OCI-LY7 (cell line): ENCODE data around the gene SNAP29. TPM values are rescaled to one million over a fixed set of nuclear protein-coding genes. Genes with fewer than 3 reads are reported as not detected.
A peak's percentile ranks its signal among the peaks of the same experiment; 100 is the strongest.

ENCODE experiments used
- BruUV-seq: library from RNA; stranded (reverse); fragments of 400-500 nt; replicated peaks from 2 replicates; lab custom pipeline; 2021; lab: Mats Ljungman, UMichigan
- CTCF ChIA-PET: fragments of 300-600 bp; sonication (Branson Sonifier 250); formaldehyde crosslinking; loops from one replicate; lab custom pipeline; 2022; ENCODE audit warnings: antibody characterized with exemption; ENCODE audit not compliant: unreplicated experiment; lab: Charles Lee
- POLR2A ChIA-PET: fragments of 300-600 bp; sonication (Branson Sonifier 250); formaldehyde crosslinking; loops from one replicate; lab custom pipeline; 2022; ENCODE audit warnings: antibody characterized with exemption; lab: Charles Lee
- DNase-seq: peaks from one replicate; pipeline ENCODE4 v3.0.0-alpha.2; 2015; ENCODE audit warnings: low spot score
- H2AFZ ChIP-seq: fragments of 200-600 bp; sonication (generic), shearing (Covaris generic); 2 replicates; pipeline ENCODE4 v1.6.1; 2014; ENCODE audit warnings: mild to moderate bottlenecking, antibody characterized with exemption, low read length, moderate library complexity
- H3K27ac ChIP-seq: fragments of 200-600 bp; sonication (generic); 2 replicates; pipeline ENCODE4 v1.5.1; 2014; ENCODE audit warnings: mixed run types, low read depth, mild to moderate bottlenecking, moderate library complexity, low read length, inconsistent platforms; ENCODE audit not compliant: poor library complexity, severe bottlenecking
- H3K36me3 ChIP-seq: fragments of 200-600 bp; sonication (generic); 2 replicates; pipeline ENCODE4 v1.6.1; 2014; ENCODE audit warnings: mild to moderate bottlenecking, antibody characterized with exemption, low read length, moderate library complexity, mixed read lengths; ENCODE audit not compliant: insufficient read depth
- H3K4me1 ChIP-seq: fragments of 200-600 bp; sonication (generic); 2 replicates; pipeline ENCODE4 v1.5.1; 2014; ENCODE audit warnings: mild to moderate bottlenecking, low read length; ENCODE audit not compliant: insufficient read depth, poor library complexity, severe bottlenecking
- H3K4me2 ChIP-seq: fragments of 200-600 bp; sonication (generic); 2 replicates; pipeline ENCODE4 v1.6.1; 2014; ENCODE audit warnings: mild to moderate bottlenecking, low read length
- H3K4me3 ChIP-seq: fragments of 200-600 bp; sonication (generic); 2 replicates; pipeline ENCODE4 v1.5.1; 2014; ENCODE audit warnings: mild to moderate bottlenecking, low read depth, low read length; ENCODE audit not compliant: poor library complexity, severe bottlenecking
- H3K79me2 ChIP-seq: fragments of 200-600 bp; sonication (generic); 2 replicates; pipeline ENCODE4 v1.6.1; 2016; ENCODE audit warnings: low read depth, mild to moderate bottlenecking, low read length, moderate library complexity, mixed read lengths; ENCODE audit not compliant: insufficient read depth
- H3K9me2 ChIP-seq: fragments of 200-600 bp; sonication (generic); 2 replicates; pipeline ENCODE4 v1.6.1; 2016; ENCODE audit warnings: mild to moderate bottlenecking, low read length, mixed read lengths; ENCODE audit not compliant: insufficient read depth
- H3K9me3 ChIP-seq: fragments of 200-600 bp; sonication (generic); 2 replicates; pipeline ENCODE4 v1.6.1; 2014; ENCODE audit warnings: mild to moderate bottlenecking, mixed run types, low read length, mixed read lengths
- H4K20me1 ChIP-seq: fragments of 200-600 bp; sonication (generic); 2 replicates; pipeline ENCODE4 v1.6.1; 2014; ENCODE audit warnings: mild to moderate bottlenecking, antibody characterized with exemption, low read length, moderate library complexity, mixed read lengths; ENCODE audit not compliant: insufficient read depth
- CTCF ChIP-seq: fragments of 200-600 bp; sonication (generic); conservative IDR thresholded peaks from 2 replicates; pipeline ENCODE4 v1.5.1; 2014; ENCODE audit warnings: mild to moderate bottlenecking, antibody characterized with exemption, low read length, moderate library complexity, mixed read lengths
- EZH2phosphoT487 ChIP-seq: fragments of 200-600 bp; sonication (generic); IDR thresholded peaks from 2 replicates; pipeline ENCODE4 v1.6.1; 2018; ENCODE audit warnings: low read depth, borderline replicate concordance, mild to moderate bottlenecking, mixed run types, antibody characterized with exemption, low read length, moderate library complexity, mixed read lengths
- intact Hi-C: fragments of 100-400 bp; cut with micrococcal nuclease; formaldehyde crosslinking; loops from one replicate; pipeline ENCODE4 v1.10.0; 2022; ENCODE audit not compliant: unreplicated experiment
- total RNA-seq, 2 experiments: library from RNA; depleted of rRNA in 1 of 2; stranded (reverse); fragments of >200 nt in 1 of 2; shearing (Covaris generic) in 1 of 2; gene quantifications; 2 replicates each; pipeline ENCODE4 v1.2.3, GENCODE V29; 2014 to 2022

The SNAP29 gene
- total RNA-seq, 2 experiments from 2014 or later, result 12.7 to 26.9 TPM

GRCh38 chr22:20916916-20917810 lies 58.4 kb downstream of the SNAP29 start, which contains the start of gene CRKL:
TSS of gene CRKL (plus strand) at chr22:20917407. CDS start at chr22:20917935, 528 bp downstream.
- peak within 1 kb of the TSS; percentile 97 for H3K4me3 ChIP-seq
- no peaks in the 10 kb centered on the region for H3K9me3 ChIP-seq
- H3K9me2 ChIP-seq, result no peaks in the 10 kb centered on the region
- peaks cover 49% of the 10 kb centered on the region for H3K79me2 ChIP-seq
- H4K20me1 ChIP-seq, result peaks cover 23% of the 10 kb centered on the region
- H2AFZ ChIP-seq, result peak within 1 kb of the TSS; percentile 97
- POLR2A ChIA-PET, result no interaction called here
- H3K4me2 ChIP-seq, result peak within 1 kb of the TSS; percentile 85
- TF ChIP-seq EZH2phosphoT487 (no peak), CTCF (peak; percentile 91)
- CTCF ChIA-PET, result no interaction called here
- peak within 1 kb of the TSS; percentile 70 for H3K27ac ChIP-seq
- H3K4me1 ChIP-seq, result peaks cover 16% of the 10 kb centered on the region
- peaks cover 23% of the 10 kb centered on the region for H3K36me3 ChIP-seq
- TSS peak; percentile 95 for BruUV-seq
- intact Hi-C loops, result loop anchor here (1.0 to 10.0 kb wide), 3 partner anchors 58 to 85 kb away; partner anchors contain the start of genes LZTR1, PI4KA, SNAP29 and THAP7
- peak; percentile 98 for DNase-seq

- DNase-seq, result no peak
- Histone ChIP-seq H3K4me1 (peaks cover 29% of the 10 kb centered on the region), H3K79me2 (peaks cover 64% of the 10 kb centered on the region), H3K27ac (peak overlapping the region; percentile 70), H3K36me3 (peaks cover 30% of the 10 kb centered on the region), H4K20me1 (peaks cover 26% of the 10 kb centered on the region), H3K4me2 (peak overlapping the region; percentile 75), H3K4me3 (peak overlapping the region; percentile 97), H2AFZ (no peak overlapping the region), H3K9me2 (no peaks in the 10 kb centered on the region), H3K9me3 (no peaks in the 10 kb centered on the region)
- TF ChIP-seq EZH2phosphoT487 (no peak), CTCF (no peak)
- ChIA-PET POLR2A (interaction anchor here (0.6 kb wide), 2 partner anchors 94 to 658 kb away, joined by 3 to 4 read pairs; no protein-coding TSS in a partner anchor), CTCF (no interaction called here)
- BruUV-seq, result no TSS peak
- intact Hi-C loops, result loop anchor here (10.0 kb wide), 1 partner anchor 66 kb away; the partner anchor contains the start of gene LZTR1
Measured at GRCh38 chr22:20918663-20919218, 59.9 kb downstream of the SNAP29 start.
